SK-N-SH (cell line): ENCODE results near the gene FZD2. TPM values are rescaled to one million over a fixed set of nuclear protein-coding genes. Genes with fewer than 3 reads are reported as not detected.

Experiments used
- CTCF ChIA-PET: fragments of 300-600, 350-600 bp; formaldehyde crosslinking; extraction: SDS; loops from one replicate; lab custom pipeline; 2021; lab: Yijun Ruan, JAX
- POLR2A ChIA-PET: fragments of 350-600 bp; sonication (Branson Sonifier 250); formaldehyde crosslinking; extraction: SDS; loops from one replicate; lab custom pipeline; 2020; ENCODE audit warnings: antibody characterized with exemption, inconsistent platforms; lab: Yijun Ruan, JAX
- DNase-seq: peaks from one replicate; pipeline ENCODE4 v3.0.0; 2012
- H2AFZ ChIP-seq: fragments of 200-600 bp; sonication (generic); 2 replicates; pipeline ENCODE4 v1.8.1; 2016; ENCODE audit warnings: antibody characterized with exemption, mild to moderate bottlenecking, low read depth
- H3F3A ChIP-seq: fragments of 200-600 bp; sonication (generic); replicated peaks from 2 replicates; pipeline ENCODE3; 2016; ENCODE audit warnings: antibody characterized with exemption, mild to moderate bottlenecking; ENCODE audit not compliant: insufficient read depth
- H3K27ac ChIP-seq, 2 experiments: fragments of 200-500 bp in 1 of 2; fragments of 200-600 bp in 1 of 2; sonication (Bioruptor generic) in 1 of 2; sonication (generic), shearing (Covaris generic) in 1 of 2; 2 replicates each; pipeline versions ENCODE4 v1.5.1 to v1.6.1; 2014 to 2016; ENCODE audit warnings: low read depth in 2 of 2, inconsistent platforms in 1 of 2, low read length in 1 of 2, mild to moderate bottlenecking in 1 of 2, mixed read lengths in 1 of 2
- H3K27me3 ChIP-seq: fragments of 200-600 bp; sonication (generic), shearing (Covaris generic); 2 replicates; pipeline ENCODE4 v1.6.1; 2016; ENCODE audit warnings: mixed run types; ENCODE audit not compliant: insufficient read depth
- H3K36me3 ChIP-seq, 2 experiments: fragments of 200-500 bp in 1 of 2; fragments of 200-600 bp in 1 of 2; sonication (Bioruptor generic) in 1 of 2; sonication (generic) in 1 of 2; replicated peaks in 1 of 2; 2 replicates each; pipeline versions ENCODE3 to v1.5.1; 2014 to 2016; ENCODE audit warnings: low read length in 1 of 2, mild to moderate bottlenecking in 1 of 2; ENCODE audit not compliant: insufficient read depth in 2 of 2, control insufficient read depth in 1 of 2
- H3K4me1 ChIP-seq, 2 experiments: fragments of 200-500 bp in 1 of 2; fragments of 200-600 bp in 1 of 2; sonication (Bioruptor generic) in 1 of 2; sonication (generic), shearing (Covaris generic) in 1 of 2; 2 replicates each; pipeline versions ENCODE4 v1.5.1 to v1.6.1; 2014 to 2016; ENCODE audit warnings: low read depth in 1 of 2, low read length in 1 of 2, mixed run types in 1 of 2; ENCODE audit not compliant: insufficient read depth in 2 of 2, control insufficient read depth in 1 of 2
- H3K4me2 ChIP-seq: fragments of 200-600 bp; sonication (generic), shearing (Covaris generic); 2 replicates; pipeline ENCODE4 v1.6.1; 2017; ENCODE audit warnings: mixed run types
- H3K4me3 ChIP-seq, 2 experiments: fragments of 200-500 bp in 1 of 2; fragments of 200-600 bp in 1 of 2; sonication (Bioruptor generic) in 1 of 2; sonication (generic), shearing (Covaris generic) in 1 of 2; 2 replicates each; pipeline versions ENCODE4 v1.5.1 to v1.8.1; 2014 to 2016; ENCODE audit warnings: low read depth in 2 of 2, inconsistent platforms in 1 of 2, low read length in 1 of 2, mild to moderate bottlenecking in 1 of 2, mixed read lengths in 1 of 2, moderate library complexity in 1 of 2
- H3K79me2 ChIP-seq: fragments of 200-600 bp; sonication (generic); 2 replicates; pipeline ENCODE4 v1.8.1; 2017; ENCODE audit warnings: mild to moderate bottlenecking; ENCODE audit not compliant: insufficient read depth
- H3K9ac ChIP-seq: fragments of 200-600 bp; sonication (generic); 2 replicates; pipeline ENCODE4 v1.6.1; 2017; ENCODE audit warnings: mixed run types
- H3K9me2 ChIP-seq: fragments of 200-600 bp; sonication (generic); 2 replicates; pipeline ENCODE4 v1.6.1; 2017; ENCODE audit warnings: mixed run types
- H3K9me3 ChIP-seq: fragments of 200-600 bp; sonication (generic); 2 replicates; pipeline ENCODE4 v1.6.1; 2017; ENCODE audit warnings: mixed run types, mild to moderate bottlenecking, moderate library complexity
- H4K20me1 ChIP-seq: fragments of 200-600 bp; sonication (generic); 2 replicates; pipeline ENCODE4 v1.6.1; 2017; ENCODE audit warnings: mild to moderate bottlenecking, mixed run types; ENCODE audit not compliant: insufficient read depth
- CHD2 ChIP-seq: fragments of 150-350 bp; IDR thresholded peaks from 2 replicates; pipeline ENCODE4 v1.6.1; 2018; ENCODE audit warnings: low read length; ENCODE audit not compliant: partially characterized antibody
- ELF1 ChIP-seq: IDR thresholded peaks from 2 replicates; pipeline ENCODE4 v1.4.0; 2012
- EZH2phosphoT487 ChIP-seq: fragments of 200-600 bp; sonication (generic); IDR thresholded peaks from 2 replicates; pipeline ENCODE4 v1.6.1; 2017; ENCODE audit warnings: low read depth, mixed run types, mild to moderate bottlenecking, antibody characterized with exemption, moderate library complexity, borderline replicate concordance
- GABPA ChIP-seq: IDR thresholded peaks from 2 replicates; pipeline ENCODE4 v1.4.0; 2012; ENCODE audit warnings: low read depth, mild to moderate bottlenecking
- GATA2 ChIP-seq: sonication (generic); formaldehyde crosslinking; IDR thresholded peaks from 2 replicates; pipeline ENCODE4 v1.5.0; 2020; ENCODE audit warnings: mild to moderate bottlenecking, missing genetic modification reagents
- IRF3 ChIP-seq: fragments of 150-350 bp; IDR thresholded peaks from 2 replicates; pipeline ENCODE4 v1.6.1; 2016; ENCODE audit warnings: mild to moderate bottlenecking, low read depth, low read length
- MAX ChIP-seq: IDR thresholded peaks from 2 replicates; pipeline ENCODE4 v1.4.0; 2012; ENCODE audit warnings: low read depth
- NFIC ChIP-seq: IDR thresholded peaks from 2 replicates; pipeline ENCODE4 v1.4.0; 2012; ENCODE audit warnings: borderline replicate concordance
- POLR2AphosphoS5 ChIP-seq: IDR thresholded peaks from 2 replicates; pipeline ENCODE4 v1.6.1; 2012; ENCODE audit warnings: low read depth, low read length
- RCOR1 ChIP-seq: fragments of 150-350 bp; IDR thresholded peaks from 2 replicates; pipeline ENCODE4 v1.6.1; 2017; ENCODE audit warnings: antibody characterized with exemption, low read length
- RXRA ChIP-seq: IDR thresholded peaks from 2 replicates; pipeline ENCODE4 v1.4.0; 2012; ENCODE audit warnings: low read depth, mild to moderate bottlenecking, borderline replicate concordance
- TAF1 ChIP-seq: IDR thresholded peaks from 2 replicates; pipeline ENCODE4 v1.6.1; 2012; ENCODE audit warnings: low read depth, mild to moderate bottlenecking, low read length, moderate library complexity, borderline replicate concordance
- TCF12 ChIP-seq: IDR thresholded peaks from 2 replicates; pipeline ENCODE4 v1.4.0; 2012
- USF1 ChIP-seq: IDR thresholded peaks from 2 replicates; pipeline ENCODE4 v1.4.0; 2012; ENCODE audit warnings: low read depth, borderline replicate concordance
- USF2 ChIP-seq: fragments of 150-350 bp; IDR thresholded peaks from 2 replicates; pipeline ENCODE4 v1.6.1; 2017; ENCODE audit warnings: antibody characterized with exemption, low read length, low read depth, borderline replicate concordance
- YY1 ChIP-seq: IDR thresholded peaks from 2 replicates; pipeline ENCODE4 v1.4.0; 2012; ENCODE audit warnings: low read depth, mild to moderate bottlenecking
- WGBS: methylation state at CpG from one replicate; pipeline ENCODE4 v1.1.6; 2017; ENCODE audit warnings: low lambda C conversion rate; 5-methylcytosine and 5-hydroxymethylcytosine counted together
- polyA plus RNA-seq, 3 experiments: library from polyadenylated mRNA; depleted of rRNA; stranded (reverse); fragments of >200 nt; gene quantifications; 2 replicates each; pipeline ENCODE4 v1.2.3, GENCODE V29; 2012
- TF ChIP-seq, protein P1 (sequence below): IDR thresholded peaks from 2 replicates; pipeline ENCODE4; 2012
- TF ChIP-seq, protein P2 (sequence below): IDR thresholded peaks from 2 replicates; pipeline ENCODE4 v1.4.0; 2012; ENCODE audit warnings: low read depth, borderline replicate concordance

Gene FZD2
- polyA plus RNA-seq, 1 of the 3 experiments (the other 2 are of a cell fraction) = 35.1 TPM

DNA sequence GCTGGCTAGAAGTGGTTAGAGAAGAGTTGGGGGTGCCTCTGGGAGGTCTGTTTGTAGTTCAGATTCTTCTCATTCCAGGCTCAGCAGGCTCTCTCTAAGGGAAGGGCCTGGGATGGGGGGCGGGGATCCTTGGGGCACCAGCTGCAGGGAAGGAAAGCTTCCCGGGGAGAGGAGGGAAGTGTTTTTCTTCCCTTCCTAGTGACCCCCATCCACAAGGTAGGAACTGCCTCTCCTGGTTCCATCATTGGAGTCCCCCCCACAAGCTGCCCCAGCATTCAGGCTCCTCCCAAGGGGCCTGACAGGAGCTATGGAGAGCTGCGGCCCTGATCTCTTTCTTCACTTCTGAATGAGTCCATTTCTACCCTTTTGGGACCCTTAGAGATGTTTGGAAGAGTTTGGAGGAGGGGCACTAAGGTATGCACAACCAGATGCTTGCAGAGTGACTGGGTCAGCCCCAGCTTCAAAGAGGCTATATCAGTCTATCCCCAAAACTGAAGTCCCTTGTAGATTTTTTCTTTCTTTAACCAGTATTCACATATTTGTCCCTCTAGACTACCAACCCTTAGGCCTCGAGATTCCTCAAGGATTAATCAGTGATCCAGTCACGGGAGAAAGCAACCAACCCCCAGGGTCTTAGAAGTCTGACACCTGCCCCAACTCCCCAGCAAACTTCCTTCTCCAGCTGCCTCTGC lies 13.9 kb upstream of the FZD2 start (continued):
- TF ChIP-seq EZH2phosphoT487 = no peak
- no peak for TF ChIP-seq IRF3
- TF ChIP-seq MAX = 0 out of 2 replicates have a peak, but pooled peaks have one; percentile 32
- TF ChIP-seq NFIC = peak; percentile 4; the same call in 1 of the 2 replicates
- TF ChIP-seq YY1 = peak; percentile 45; the same call in 1 of the 2 replicates
- TF ChIP-seq USF1 = no peak
- no peak for TF ChIP-seq RCOR1
- no peak for TF ChIP-seq GATA2
- peak; percentile 25; the same call in 1 of the 2 replicates for TF ChIP-seq RXRA

DNA sequence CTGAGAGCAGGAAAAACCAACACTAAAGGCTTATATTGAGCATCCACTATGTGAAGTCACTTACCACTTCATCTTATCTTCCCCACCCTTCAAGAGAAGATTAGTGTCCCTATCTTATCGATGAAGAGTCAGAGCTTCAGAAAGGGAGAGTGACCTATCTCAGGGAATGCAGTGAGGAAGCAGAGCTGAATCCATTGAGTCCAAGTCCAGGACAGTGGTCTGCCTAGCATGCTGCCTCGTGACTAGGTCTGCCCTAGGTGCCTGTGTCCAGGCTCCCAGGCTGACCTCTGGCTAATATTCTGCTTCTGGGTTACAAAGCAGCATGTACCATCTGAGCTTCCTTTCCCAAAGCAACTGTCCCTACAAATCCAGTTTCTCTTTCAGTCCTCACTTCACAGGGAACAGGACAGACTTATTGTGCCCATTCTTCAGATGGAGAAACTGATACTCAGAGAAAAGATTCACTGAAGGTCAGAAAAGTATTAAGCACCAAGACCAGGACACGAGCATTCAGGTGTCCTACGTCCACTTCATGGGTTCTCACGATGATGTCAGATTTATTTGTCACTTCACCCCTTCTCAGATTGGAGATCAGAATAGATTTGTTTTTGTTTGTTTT lies 13.3 kb upstream of the FZD2 start:
- WGBS = 77% methylated on average over 4 of the region's 5 CpGs
- Histone ChIP-seq H3K79me2 (no peaks in the 10 kb centered on the region), H3K27ac (peak overlapping the region; percentile 82 to 95; a peak in 3 of 4 replicates), H3K27me3 (no peaks in the 10 kb centered on the region), H3K9ac (peak overlapping the region; percentile 68; the same call in 1 of the 2 replicates), H3K4me1 (peaks cover 3 to 63% of the 10 kb centered on the region in 2 experiments; a peak in 3 of 4 replicates), H3F3A (peaks cover 36% of the 10 kb centered on the region), H3K4me3 (no peak overlapping the region), H4K20me1 (no peaks in the 10 kb centered on the region), H3K9me3 (no peaks in the 10 kb centered on the region), H3K9me2 (no peaks in the 10 kb centered on the region), H3K36me3 (no peaks in the 10 kb centered on the region), H3K4me2 (peak overlapping the region; percentile 75), H2AFZ (no peak overlapping the region)
- ChIA-PET POLR2A (interaction anchor here (1.0 kb wide), 1 partner anchor 14 kb away, joined by 4 read pairs; the partner anchor contains the start of gene FZD2), CTCF (interaction anchor here (0.6 to 4.3 kb wide), 3 partner anchors 11 to 93 kb away, joined by 3 to 43 read pairs (median 3); partner anchors contain the start of gene FZD2)
- DNase-seq = no peak
- TF ChIP-seq IRF3 = no peak
- no peak for TF ChIP-seq TCF12
- no peak for TF ChIP-seq ELF1
- no peak for TF ChIP-seq TAF1
- TF ChIP-seq, protein P1, sequence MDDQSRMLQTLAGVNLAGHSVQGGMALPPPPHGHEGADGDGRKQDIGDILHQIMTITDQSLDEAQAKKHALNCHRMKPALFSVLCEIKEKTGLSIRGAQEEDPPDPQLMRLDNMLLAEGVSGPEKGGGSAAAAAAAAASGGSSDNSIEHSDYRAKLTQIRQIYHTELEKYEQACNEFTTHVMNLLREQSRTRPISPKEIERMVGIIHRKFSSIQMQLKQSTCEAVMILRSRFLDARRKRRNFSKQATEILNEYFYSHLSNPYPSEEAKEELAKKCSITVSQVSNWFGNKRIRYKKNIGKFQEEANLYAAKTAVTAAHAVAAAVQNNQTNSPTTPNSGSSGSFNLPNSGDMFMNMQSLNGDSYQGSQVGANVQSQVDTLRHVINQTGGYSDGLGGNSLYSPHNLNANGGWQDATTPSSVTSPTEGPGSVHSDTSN = no peak
- no peak for TF ChIP-seq CHD2
- TF ChIP-seq MAX = no peak
- no peak for TF ChIP-seq POLR2AphosphoS5
- no peak for TF ChIP-seq GABPA
- TF ChIP-seq USF2 = no peak
- TF ChIP-seq YY1 = no peak
- TF ChIP-seq, protein P2, sequence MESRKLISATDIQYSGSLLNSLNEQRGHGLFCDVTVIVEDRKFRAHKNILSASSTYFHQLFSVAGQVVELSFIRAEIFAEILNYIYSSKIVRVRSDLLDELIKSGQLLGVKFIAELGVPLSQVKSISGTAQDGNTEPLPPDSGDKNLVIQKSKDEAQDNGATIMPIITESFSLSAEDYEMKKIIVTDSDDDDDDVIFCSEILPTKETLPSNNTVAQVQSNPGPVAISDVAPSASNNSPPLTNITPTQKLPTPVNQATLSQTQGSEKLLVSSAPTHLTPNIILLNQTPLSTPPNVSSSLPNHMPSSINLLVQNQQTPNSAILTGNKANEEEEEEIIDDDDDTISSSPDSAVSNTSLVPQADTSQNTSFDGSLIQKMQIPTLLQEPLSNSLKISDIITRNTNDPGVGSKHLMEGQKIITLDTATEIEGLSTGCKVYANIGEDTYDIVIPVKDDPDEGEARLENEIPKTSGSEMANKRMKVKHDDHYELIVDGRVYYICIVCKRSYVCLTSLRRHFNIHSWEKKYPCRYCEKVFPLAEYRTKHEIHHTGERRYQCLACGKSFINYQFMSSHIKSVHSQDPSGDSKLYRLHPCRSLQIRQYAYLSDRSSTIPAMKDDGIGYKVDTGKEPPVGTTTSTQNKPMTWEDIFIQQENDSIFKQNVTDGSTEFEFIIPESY = no peak
